Ectodermal cell (in vitro differentiated cells): ENCODE measurements around the gene SLC22A2.

Experiments
- H3K27ac ChIP-seq: 2 replicates; pipeline ENCODE4 v1.7.0; 2013; ENCODE audit warnings: mild to moderate bottlenecking, low read depth, low read length; ENCODE audit not compliant: insufficient read depth, poor library complexity, severe bottlenecking
- H3K27me3 ChIP-seq: 2 replicates; pipeline ENCODE4 v1.7.0; 2013; ENCODE audit warnings: mild to moderate bottlenecking, low read length; ENCODE audit not compliant: insufficient read depth, control insufficient read depth, poor library complexity, severe bottlenecking
- H3K36me3 ChIP-seq: one replicate; pipeline ENCODE4 v1.7.0; 2013; ENCODE audit warnings: low read length; ENCODE audit not compliant: control insufficient read depth, insufficient read depth
- H3K4me1 ChIP-seq: one replicate; pipeline ENCODE4 v1.7.0; 2013; ENCODE audit warnings: low read length; ENCODE audit not compliant: control insufficient read depth, insufficient read depth
- H3K4me3 ChIP-seq: 2 replicates; pipeline ENCODE4 v1.7.0; 2013; ENCODE audit warnings: low read depth, low read length, control low read depth; ENCODE audit not compliant: insufficient read depth
- H3K9me3 ChIP-seq: 2 replicates; pipeline ENCODE4 v1.7.0; 2013; ENCODE audit warnings: mild to moderate bottlenecking, low read length, moderate library complexity; ENCODE audit not compliant: control insufficient read depth
- WGBS, 2 experiments: methylation state at CpG; one replicate each; pipeline ENCODE4 v1.1.7; 2013; ENCODE audit warnings: missing lambda C conversion rate in 2 of 2; 5-methylcytosine and 5-hydroxymethylcytosine counted together

Gene SLC22A2

DNA sequence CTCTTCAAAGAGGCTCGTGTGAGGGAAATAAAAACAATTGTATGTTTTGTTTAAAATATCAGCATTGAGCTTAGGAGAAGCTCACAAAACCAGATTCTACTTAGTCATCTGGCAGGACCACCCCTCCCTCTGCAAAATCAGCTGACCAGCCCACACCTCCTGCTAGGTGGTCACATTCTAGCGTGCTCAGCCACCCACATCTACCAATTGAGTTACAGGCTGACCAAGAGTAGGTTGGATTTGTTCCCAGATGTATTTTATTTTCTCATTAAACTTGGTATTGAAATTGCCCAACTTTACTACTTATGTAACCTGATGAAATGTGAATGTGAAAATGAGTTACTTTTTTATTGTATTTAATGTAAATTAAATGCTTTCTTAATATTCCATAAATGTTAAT lies 56.2 kb downstream of the SLC22A2 start:
- H3K9me3 ChIP-seq = no peaks in the 10 kb centered on the region
- no peak overlapping the region for H3K27ac ChIP-seq
- H3K36me3 ChIP-seq = no peaks in the 10 kb centered on the region
- 87 to 90% methylated on average over 2 of the region's 2 CpGs for WGBS, 2 experiments
- no peak overlapping the region for H3K4me3 ChIP-seq
- no peaks in the 10 kb centered on the region for H3K27me3 ChIP-seq
- H3K4me1 ChIP-seq = no peaks in the 10 kb centered on the region

DNA sequence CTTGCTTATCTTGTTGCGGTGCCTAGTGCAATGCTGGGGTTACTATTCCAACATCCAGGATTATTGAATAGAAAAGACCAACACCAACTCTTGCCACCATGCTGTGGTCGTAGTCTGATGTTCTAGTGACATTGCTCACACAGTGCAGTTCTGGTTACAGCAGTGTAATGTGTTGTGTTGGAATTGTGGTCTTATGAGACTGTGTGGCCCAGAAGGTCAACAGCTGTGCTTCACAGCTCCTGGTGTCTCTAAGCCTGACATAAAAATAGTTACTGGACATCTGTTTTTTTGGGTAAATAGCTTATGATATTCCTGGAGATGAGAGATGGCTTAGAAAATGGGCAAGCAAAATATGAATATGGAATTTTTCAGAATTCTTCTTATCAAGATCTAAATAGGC lies 57.6 kb downstream of the SLC22A2 start:
- no peak overlapping the region for H3K27ac ChIP-seq
- 94 to 98% methylated on average over 2 of the region's 2 CpGs for WGBS, 2 experiments
- no peaks in the 10 kb centered on the region for H3K27me3 ChIP-seq
- H3K36me3 ChIP-seq = no peaks in the 10 kb centered on the region
- H3K9me3 ChIP-seq = no peaks in the 10 kb centered on the region
- no peak overlapping the region for H3K4me3 ChIP-seq
- H3K4me1 ChIP-seq = no peaks in the 10 kb centered on the region

DNA sequence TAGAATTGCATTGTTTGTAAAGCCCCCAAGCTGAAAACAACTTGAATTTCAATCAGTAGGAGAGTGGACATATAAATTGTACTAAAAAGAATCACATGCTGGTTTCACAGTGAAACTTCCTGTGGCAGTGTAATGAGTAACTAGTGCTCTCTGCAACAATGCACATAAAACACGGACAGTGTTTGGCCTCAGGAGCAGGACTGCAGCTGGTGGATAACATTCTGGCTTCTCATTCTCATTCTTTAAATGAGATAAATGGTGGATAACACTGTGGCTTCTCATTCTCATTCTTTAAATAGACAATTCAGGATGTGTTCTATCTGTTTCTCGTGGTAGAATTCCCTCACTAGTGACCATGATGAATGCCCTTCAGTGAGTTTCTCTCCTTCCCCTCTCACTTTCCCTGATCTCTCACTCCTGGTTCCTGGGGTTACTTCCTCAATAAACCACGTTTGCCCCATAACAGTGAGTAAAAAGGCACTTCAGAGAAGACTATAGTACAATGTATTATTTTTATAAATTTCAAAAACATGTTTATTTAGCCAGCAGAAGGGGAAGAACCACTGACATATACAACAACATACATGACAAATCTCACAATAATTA lies 59.9 kb downstream of the SLC22A2 start:
- Histone ChIP-seq H3K4me1 (no peaks in the 10 kb centered on the region), H3K9me3 (no peaks in the 10 kb centered on the region), H3K27ac (no peak overlapping the region), H3K27me3 (no peaks in the 10 kb centered on the region), H3K36me3 (no peaks in the 10 kb centered on the region), H3K4me3 (no peak overlapping the region)
- 70 to 84% methylated on average over 2 to 3 of the region's 3 CpGs for WGBS, 2 experiments

DNA sequence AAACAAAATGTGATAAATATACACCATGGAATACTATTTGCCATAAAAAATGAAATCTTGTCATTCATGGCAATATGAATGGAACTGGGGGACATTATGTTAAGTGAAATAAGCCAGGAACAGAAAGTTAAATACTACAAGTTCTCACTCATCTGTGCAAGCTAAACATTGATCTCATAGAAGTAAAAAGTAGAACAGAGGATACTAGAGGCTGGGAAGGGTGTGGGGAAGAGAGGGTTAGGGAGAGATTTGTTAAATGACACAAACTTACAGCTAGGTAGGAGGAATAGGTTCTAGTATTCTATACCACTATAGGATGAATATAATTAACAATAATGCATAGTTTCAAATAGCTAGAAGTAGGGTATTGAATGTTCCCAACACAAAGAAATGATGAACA lies 61.0 kb downstream of the SLC22A2 start:
- Histone ChIP-seq H3K27ac (no peak overlapping the region), H3K9me3 (no peaks in the 10 kb centered on the region), H3K4me1 (no peaks in the 10 kb centered on the region), H3K36me3 (no peaks in the 10 kb centered on the region), H3K27me3 (no peaks in the 10 kb centered on the region), H3K4me3 (no peak overlapping the region)

DNA sequence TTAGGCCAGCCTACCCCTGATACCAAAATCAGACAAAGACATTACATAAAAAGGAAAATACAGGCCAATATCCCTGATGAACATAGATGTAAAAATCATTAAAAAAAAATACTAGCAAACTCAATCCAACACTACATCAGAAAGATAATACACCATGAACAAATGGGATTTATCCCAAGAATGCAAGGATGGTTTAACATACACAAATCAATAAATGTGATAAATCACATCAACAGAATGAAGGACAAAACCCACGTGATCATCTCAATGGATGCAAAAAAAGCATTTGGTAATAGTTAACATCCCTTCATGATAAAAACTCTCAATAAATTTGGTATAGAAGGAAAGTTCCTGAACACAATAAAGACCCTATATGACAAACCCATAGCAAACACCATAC lies 63.8 kb downstream of the SLC22A2 start:
- no peaks in the 10 kb centered on the region for H3K36me3 ChIP-seq
- H3K9me3 ChIP-seq = no peaks in the 10 kb centered on the region
- no peak overlapping the region for H3K4me3 ChIP-seq
- no peaks in the 10 kb centered on the region for H3K27me3 ChIP-seq
- no peak overlapping the region for H3K27ac ChIP-seq
- H3K4me1 ChIP-seq = no peaks in the 10 kb centered on the region
- WGBS, 2 experiments = 82 to 100% methylated on average over 1 of the region's 1 CpG

DNA sequence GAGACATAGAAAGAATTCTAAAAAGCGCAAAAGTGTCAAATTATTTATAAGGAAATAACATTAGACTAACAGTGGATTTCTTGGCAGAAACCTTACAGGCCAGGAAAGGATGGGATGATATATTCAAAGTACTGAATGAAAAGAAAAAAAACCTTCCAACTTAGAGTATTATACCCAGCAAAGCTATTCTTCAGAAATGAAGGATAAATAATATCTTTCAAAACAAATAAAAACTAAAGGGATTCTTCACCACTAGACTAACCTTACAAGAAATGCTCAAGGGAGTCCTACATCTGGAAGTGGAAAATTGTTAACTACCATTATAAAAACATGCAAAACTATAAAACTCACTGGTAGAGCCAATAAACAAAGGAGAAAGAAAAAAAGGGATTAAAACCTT lies 65.8 kb downstream of the SLC22A2 start:
- Histone ChIP-seq H3K4me3 (no peak overlapping the region), H3K27me3 (no peaks in the 10 kb centered on the region), H3K36me3 (no peaks in the 10 kb centered on the region), H3K27ac (no peak overlapping the region), H3K9me3 (no peaks in the 10 kb centered on the region), H3K4me1 (no peaks in the 10 kb centered on the region)
- WGBS, 2 experiments = 88% methylated on average over 1 of the region's 1 CpG; no CpG with 5 or more reads in 1 of the 2 experiments

DNA sequence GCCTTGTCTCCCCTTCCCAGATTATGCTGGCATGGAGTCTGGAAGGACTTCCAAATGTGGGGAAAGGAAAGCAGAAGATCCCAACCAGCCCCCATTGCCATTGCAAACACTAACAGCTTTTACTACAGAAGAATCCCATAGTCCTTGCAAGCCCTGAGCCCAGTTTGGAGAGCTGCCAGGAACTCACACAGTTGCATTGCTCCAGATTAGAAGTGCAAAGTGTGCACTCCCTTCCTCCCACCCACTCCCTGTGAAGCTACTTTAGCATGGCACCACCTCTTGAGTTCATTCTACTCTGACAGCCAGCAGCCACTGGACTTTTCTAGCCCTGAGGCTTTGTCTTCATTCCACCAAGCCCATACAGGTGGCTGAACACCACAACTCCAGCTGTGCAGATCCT lies 67.6 kb downstream of the SLC22A2 start:
- H3K4me1 ChIP-seq = no peaks in the 10 kb centered on the region
- no peak overlapping the region for H3K27ac ChIP-seq
- no peaks in the 10 kb centered on the region for H3K36me3 ChIP-seq
- no peaks in the 10 kb centered on the region for H3K9me3 ChIP-seq
- no peaks in the 10 kb centered on the region for H3K27me3 ChIP-seq
- no peak overlapping the region for H3K4me3 ChIP-seq

DNA sequence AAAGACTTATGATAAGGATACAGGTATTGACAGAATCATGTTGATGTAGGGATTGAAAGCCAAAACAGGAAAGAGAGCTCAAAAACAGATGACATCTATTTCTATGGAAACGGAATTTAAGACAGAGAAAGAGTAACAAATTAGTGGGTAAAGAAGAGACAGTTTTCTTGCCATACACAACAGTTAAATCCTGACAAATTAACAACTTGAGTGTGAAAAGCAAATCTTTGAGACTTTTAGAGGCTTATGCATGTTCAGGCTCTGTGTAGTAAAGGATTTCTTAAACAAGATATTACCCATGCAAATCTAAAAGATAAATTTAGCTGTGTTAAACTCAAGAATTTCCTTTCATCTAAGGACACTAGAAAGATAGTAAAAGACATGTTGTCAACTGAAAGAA lies 68.5 kb downstream of the SLC22A2 start:
- no peaks in the 10 kb centered on the region for H3K9me3 ChIP-seq
- H3K27me3 ChIP-seq = no peaks in the 10 kb centered on the region
- H3K36me3 ChIP-seq = no peaks in the 10 kb centered on the region
- H3K4me1 ChIP-seq = no peaks in the 10 kb centered on the region
- no peak overlapping the region for H3K27ac ChIP-seq
- H3K4me3 ChIP-seq = no peak overlapping the region
- WGBS, 2 experiments = 91 to 100% methylated on average over 1 of the region's 1 CpG

DNA sequence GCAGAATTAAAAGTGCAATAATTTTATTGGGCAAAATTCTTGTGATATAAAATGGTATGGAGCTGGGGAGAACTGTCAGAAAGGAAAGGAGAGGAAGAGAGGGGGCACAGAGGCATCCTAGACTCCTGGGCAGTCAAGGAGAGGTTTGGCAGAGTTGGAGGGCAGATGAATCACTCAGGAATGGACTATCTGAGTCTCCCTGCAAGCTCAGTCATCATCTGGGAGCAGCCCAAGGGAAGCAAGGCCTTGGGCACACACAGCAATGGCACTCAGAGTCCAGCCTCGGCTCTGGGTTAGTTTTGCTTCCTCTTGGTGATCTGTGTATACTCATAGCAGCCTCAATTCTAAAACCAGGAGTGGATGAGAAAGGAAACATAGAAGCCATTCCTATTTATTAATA lies 69.8 kb downstream of the SLC22A2 start:
- no peaks in the 10 kb centered on the region for H3K36me3 ChIP-seq
- no peak overlapping the region for H3K27ac ChIP-seq
- 86 to 100% methylated on average over 1 of the region's 1 CpG for WGBS, 2 experiments
- no peak overlapping the region for H3K4me3 ChIP-seq
- H3K4me1 ChIP-seq = no peaks in the 10 kb centered on the region
- no peaks in the 10 kb centered on the region for H3K27me3 ChIP-seq
- no peaks in the 10 kb centered on the region for H3K9me3 ChIP-seq

DNA sequence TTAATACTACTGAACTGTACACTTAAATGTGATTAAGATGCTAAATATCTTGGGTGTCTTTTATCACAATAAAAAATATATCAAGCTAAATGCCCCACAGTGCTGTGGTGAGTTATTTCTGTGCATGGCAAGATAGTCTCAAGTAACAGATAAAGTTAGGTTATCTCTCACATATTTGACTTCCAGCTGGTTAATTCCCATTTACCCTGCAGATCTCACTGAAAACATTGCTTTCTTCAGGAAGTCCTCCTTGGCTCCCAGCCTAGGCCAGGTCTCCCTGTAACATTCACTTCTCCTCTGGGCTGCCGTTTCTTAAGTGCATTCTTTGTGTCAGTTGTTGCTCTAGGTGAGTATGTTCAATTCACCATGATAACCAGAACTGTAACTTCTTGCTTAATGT lies 77.9 kb downstream of the SLC22A2 start:
- H3K27me3 ChIP-seq = no peaks in the 10 kb centered on the region
- peaks cover 4% of the 10 kb centered on the region for H3K4me1 ChIP-seq
- no peaks in the 10 kb centered on the region for H3K36me3 ChIP-seq
- no peaks in the 10 kb centered on the region for H3K9me3 ChIP-seq
- no peak overlapping the region for H3K27ac ChIP-seq
- 93 to 100% methylated on average over 1 of the region's 1 CpG for WGBS, 2 experiments
- no peak overlapping the region for H3K4me3 ChIP-seq

DNA sequence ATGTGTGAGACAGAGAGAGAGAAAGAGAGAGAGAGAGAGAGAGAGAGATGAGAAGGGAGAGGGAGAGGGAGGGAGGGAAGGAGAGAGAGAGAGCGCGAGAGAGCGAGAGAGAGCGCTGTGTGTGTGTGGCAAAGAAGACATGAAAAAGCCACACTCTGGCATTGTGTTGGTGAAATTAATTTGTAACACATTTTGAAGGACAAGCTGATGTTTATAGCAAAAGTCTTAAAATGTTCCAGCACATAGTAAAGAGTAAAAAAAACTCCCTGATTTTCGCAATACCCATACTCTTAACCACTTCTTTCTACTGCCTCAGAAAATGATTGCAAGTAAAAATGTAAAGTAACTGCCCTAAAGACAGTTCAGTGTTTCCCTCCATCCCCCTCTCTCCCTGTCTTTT lies 80.3 kb downstream of the SLC22A2 start:
- Histone ChIP-seq H3K4me1 (peaks cover 4% of the 10 kb centered on the region), H3K4me3 (no peak overlapping the region), H3K9me3 (no peaks in the 10 kb centered on the region), H3K27me3 (no peaks in the 10 kb centered on the region), H3K36me3 (no peaks in the 10 kb centered on the region), H3K27ac (no peak overlapping the region)
- WGBS, 2 experiments = 86 to 87% methylated on average over 5 of the region's 5 CpGs
